ENCODE measurements around the gene ENOX1.

ENOX1 gene

GRCh38 chr13:43785650-43786471, 911 bp downstream of the ENOX1 start:
- peak overlapping the region; percentile 58 for H3K4me3 ChIP-seq (ENCODE audit: extremely low read depth, insufficient read depth, low read length, poor library complexity, severe bottlenecking)
- no peaks in the 10 kb centered on the region for H3K36me3 ChIP-seq (ENCODE audit: control insufficient read depth, insufficient read depth, low read length)
- H3K27ac ChIP-seq (ENCODE audit: low read depth, low read length, severe bottlenecking) = no peak overlapping the region
- 0 to 1% methylated on average over 57 to 58 of the region's 76 CpGs for WGBS, 2 experiments (ENCODE audit: insufficient coverage in 2 of 2)
- no peaks in the 10 kb centered on the region for H3K4me1 ChIP-seq (ENCODE audit: control insufficient read depth, insufficient read depth, low read length, poor library complexity, severe bottlenecking)
- no peaks in the 10 kb centered on the region for H3K9me3 ChIP-seq (ENCODE audit: control insufficient read depth, low read length)

GRCh38 chr13:43785261-43785649, 1.5 kb downstream of the ENOX1 start:
- Histone ChIP-seq H3K36me3 (ENCODE audit: control insufficient read depth, insufficient read depth, low read length) (no peaks in the 10 kb centered on the region), H3K9me3 (ENCODE audit: control insufficient read depth, low read length) (no peaks in the 10 kb centered on the region), H3K4me1 (ENCODE audit: control insufficient read depth, insufficient read depth, low read length, poor library complexity, severe bottlenecking) (no peaks in the 10 kb centered on the region), H3K4me3 (ENCODE audit: extremely low read depth, insufficient read depth, low read length, poor library complexity, severe bottlenecking) (peak overlapping the region; percentile 58), H3K27ac (ENCODE audit: low read depth, low read length, severe bottlenecking) (no peak overlapping the region)
- 52 to 64% methylated on average over 7 to 10 of the region's 10 CpGs for WGBS, 2 experiments (ENCODE audit: insufficient coverage in 2 of 2)

- H3K4me1 ChIP-seq (ENCODE audit: control insufficient read depth, insufficient read depth, low read length, poor library complexity, severe bottlenecking) = no peaks in the 10 kb centered on the region
- H3K27ac ChIP-seq (ENCODE audit: low read depth, low read length, severe bottlenecking) = peak overlapping the region; percentile 54
- no peak overlapping the region for H3K4me3 ChIP-seq (ENCODE audit: extremely low read depth, insufficient read depth, low read length, poor library complexity, severe bottlenecking)
- H3K36me3 ChIP-seq (ENCODE audit: control insufficient read depth, insufficient read depth, low read length) = no peaks in the 10 kb centered on the region
- H3K9me3 ChIP-seq (ENCODE audit: control insufficient read depth, low read length) = no peaks in the 10 kb centered on the region
- no CpG with 5 or more reads among the region's 1 CpG for WGBS, 2 experiments (ENCODE audit: insufficient coverage in 2 of 2)
Measured at GRCh38 chr13:43784496-43784895, 2.3 kb downstream of the ENOX1 start.

- Histone ChIP-seq H3K27ac (ENCODE audit: low read depth, low read length, severe bottlenecking) (no peak overlapping the region), H3K9me3 (ENCODE audit: control insufficient read depth, low read length) (no peaks in the 10 kb centered on the region), H3K36me3 (ENCODE audit: control insufficient read depth, insufficient read depth, low read length) (no peaks in the 10 kb centered on the region), H3K4me3 (ENCODE audit: extremely low read depth, insufficient read depth, low read length, poor library complexity, severe bottlenecking) (no peak overlapping the region), H3K4me1 (ENCODE audit: control insufficient read depth, insufficient read depth, low read length, poor library complexity, severe bottlenecking) (no peaks in the 10 kb centered on the region)
- WGBS, 2 experiments (ENCODE audit: insufficient coverage in 2 of 2) = no CpG with 5 or more reads among the region's 2 CpGs
Measured at GRCh38 chr13:43783820-43784219, 3.0 kb downstream of the ENOX1 start.

- Histone ChIP-seq H3K36me3 (ENCODE audit: control insufficient read depth, insufficient read depth, low read length) (no peaks in the 10 kb centered on the region), H3K27ac (ENCODE audit: low read depth, low read length, severe bottlenecking) (no peak overlapping the region), H3K9me3 (ENCODE audit: control insufficient read depth, low read length) (no peaks in the 10 kb centered on the region), H3K4me1 (ENCODE audit: control insufficient read depth, insufficient read depth, low read length, poor library complexity, severe bottlenecking) (no peaks in the 10 kb centered on the region), H3K4me3 (ENCODE audit: extremely low read depth, insufficient read depth, low read length, poor library complexity, severe bottlenecking) (no peak overlapping the region)
- no CpG with 5 or more reads among the region's 1 CpG for WGBS, 2 experiments (ENCODE audit: insufficient coverage in 2 of 2)
Measured at GRCh38 chr13:43782686-43783085, 4.1 kb downstream of the ENOX1 start.

GRCh38 chr13:43780666-43781065, 6.1 kb downstream of the ENOX1 start:
- H3K4me3 ChIP-seq (ENCODE audit: extremely low read depth, insufficient read depth, low read length, poor library complexity, severe bottlenecking) = no peak overlapping the region
- no peaks in the 10 kb centered on the region for H3K9me3 ChIP-seq (ENCODE audit: control insufficient read depth, low read length)
- H3K4me1 ChIP-seq (ENCODE audit: control insufficient read depth, insufficient read depth, low read length, poor library complexity, severe bottlenecking) = no peaks in the 10 kb centered on the region
- no peaks in the 10 kb centered on the region for H3K36me3 ChIP-seq (ENCODE audit: control insufficient read depth, insufficient read depth, low read length)
- H3K27ac ChIP-seq (ENCODE audit: low read depth, low read length, severe bottlenecking) = no peak overlapping the region

- WGBS, 2 experiments (ENCODE audit: insufficient coverage in 2 of 2) = 50 to 67% methylated on average over 1 of the region's 2 CpGs
- no peaks in the 10 kb centered on the region for H3K9me3 ChIP-seq (ENCODE audit: control insufficient read depth, low read length)
- no peaks in the 10 kb centered on the region for H3K36me3 ChIP-seq (ENCODE audit: control insufficient read depth, insufficient read depth, low read length)
- H3K27ac ChIP-seq (ENCODE audit: low read depth, low read length, severe bottlenecking) = no peak overlapping the region
- no peaks in the 10 kb centered on the region for H3K4me1 ChIP-seq (ENCODE audit: control insufficient read depth, insufficient read depth, low read length, poor library complexity, severe bottlenecking)
- no peak overlapping the region for H3K4me3 ChIP-seq (ENCODE audit: extremely low read depth, insufficient read depth, low read length, poor library complexity, severe bottlenecking)
Measured at GRCh38 chr13:43776501-43777079, 10.2 kb downstream of the ENOX1 start.

GRCh38 chr13:43776006-43776405, 10.8 kb downstream of the ENOX1 start:
- Histone ChIP-seq H3K4me1 (ENCODE audit: control insufficient read depth, insufficient read depth, low read length, poor library complexity, severe bottlenecking) (no peaks in the 10 kb centered on the region), H3K9me3 (ENCODE audit: control insufficient read depth, low read length) (no peaks in the 10 kb centered on the region), H3K4me3 (ENCODE audit: extremely low read depth, insufficient read depth, low read length, poor library complexity, severe bottlenecking) (no peak overlapping the region), H3K27ac (ENCODE audit: low read depth, low read length, severe bottlenecking) (no peak overlapping the region), H3K36me3 (ENCODE audit: control insufficient read depth, insufficient read depth, low read length) (no peaks in the 10 kb centered on the region)
- WGBS, 2 experiments (ENCODE audit: insufficient coverage in 2 of 2) = 75 to 82% methylated on average over 1 of the region's 2 CpGs

GRCh38 chr13:43773602-43774001, 13.2 kb downstream of the ENOX1 start:
- no CpG with 5 or more reads among the region's 2 CpGs for WGBS, 2 experiments (ENCODE audit: insufficient coverage in 2 of 2)
- H3K9me3 ChIP-seq (ENCODE audit: control insufficient read depth, low read length) = no peaks in the 10 kb centered on the region
- H3K4me3 ChIP-seq (ENCODE audit: extremely low read depth, insufficient read depth, low read length, poor library complexity, severe bottlenecking) = no peak overlapping the region

GRCh38 chr13:43770871-43771270, 15.9 kb downstream of the ENOX1 start:
- no peaks in the 10 kb centered on the region for H3K4me1 ChIP-seq (ENCODE audit: control insufficient read depth, insufficient read depth, low read length, poor library complexity, severe bottlenecking)
- WGBS, 2 experiments (ENCODE audit: insufficient coverage in 2 of 2) = 93 to 94% methylated on average over 2 of the region's 3 CpGs
- no peak overlapping the region for H3K4me3 ChIP-seq (ENCODE audit: extremely low read depth, insufficient read depth, low read length, poor library complexity, severe bottlenecking)
- no peak overlapping the region for H3K27ac ChIP-seq (ENCODE audit: low read depth, low read length, severe bottlenecking)
- H3K9me3 ChIP-seq (ENCODE audit: control insufficient read depth, low read length) = no peaks in the 10 kb centered on the region
- H3K36me3 ChIP-seq (ENCODE audit: control insufficient read depth, insufficient read depth, low read length) = no peaks in the 10 kb centered on the region

More at GRCh38 chr13:43773602-43774001, 13.2 kb downstream of the ENOX1 start:
- H3K27ac ChIP-seq (ENCODE audit: low read depth, low read length, severe bottlenecking) = no peak overlapping the region
- H3K36me3 ChIP-seq (ENCODE audit: control insufficient read depth, insufficient read depth, low read length) = no peaks in the 10 kb centered on the region
- no peaks in the 10 kb centered on the region for H3K4me1 ChIP-seq (ENCODE audit: control insufficient read depth, insufficient read depth, low read length, poor library complexity, severe bottlenecking)

- 90 to 95% methylated on average over 1 to 2 of the region's 2 CpGs for WGBS, 2 experiments (ENCODE audit: insufficient coverage in 2 of 2)
- H3K9me3 ChIP-seq (ENCODE audit: control insufficient read depth, low read length) = no peaks in the 10 kb centered on the region
Measured at GRCh38 chr13:43769529-43769928, 17.2 kb downstream of the ENOX1 start.

More at GRCh38 chr13:43769529-43769928, 17.2 kb downstream of the ENOX1 start:
- Histone ChIP-seq H3K36me3 (ENCODE audit: control insufficient read depth, insufficient read depth, low read length) (no peaks in the 10 kb centered on the region), H3K4me1 (ENCODE audit: control insufficient read depth, insufficient read depth, low read length, poor library complexity, severe bottlenecking) (no peaks in the 10 kb centered on the region), H3K27ac (ENCODE audit: low read depth, low read length, severe bottlenecking) (no peak overlapping the region), H3K4me3 (ENCODE audit: extremely low read depth, insufficient read depth, low read length, poor library complexity, severe bottlenecking) (no peak overlapping the region)

Data from mesodermal cell (in vitro differentiated cells).